Astrocyte (in vitro differentiated cells and primary cell): ENCODE data around the gene TRERF1. TPM values are rescaled to one million over a fixed set of nuclear protein-coding genes. Genes with fewer than 3 reads are reported as not detected.

Experiments
- DNase-seq: peaks from one replicate; pipeline ENCODE4 v3.0.0-alpha.2; 2010; ENCODE audit warnings: low read depth
- FAIRE-seq: peaks from 2 replicates; lab custom pipeline; 2011; peaks lifted over from hg19 to GRCh38; lab: Jason Lieb, UNC
- H2AFZ ChIP-seq: 2 replicates; pipeline ENCODE4 v1.6.0; 2012; ENCODE audit warnings: low read depth, low read length, inconsistent platforms
- H3K27ac ChIP-seq: 2 replicates; pipeline ENCODE4 v1.5.1; 2011; ENCODE audit warnings: low read depth, low read length, inconsistent platforms
- H3K27me3 ChIP-seq: 2 replicates; pipeline ENCODE4 v1.6.0; 2011; ENCODE audit warnings: low read length, inconsistent platforms; ENCODE audit not compliant: insufficient read depth
- H3K36me3 ChIP-seq: 2 replicates; pipeline ENCODE4 v1.5.1; 2011; ENCODE audit warnings: low read length, inconsistent platforms; ENCODE audit not compliant: insufficient read depth
- H3K4me1 ChIP-seq: 2 replicates; pipeline ENCODE4 v1.5.1; 2011; ENCODE audit warnings: low read length, inconsistent platforms; ENCODE audit not compliant: insufficient read depth
- H3K4me2 ChIP-seq: 2 replicates; pipeline ENCODE4 v1.6.0; 2012; ENCODE audit warnings: low read length, inconsistent platforms
- H3K4me3 ChIP-seq: 2 replicates; pipeline ENCODE4 v1.5.1; 2011; ENCODE audit warnings: low read depth, mild to moderate bottlenecking, low read length, inconsistent platforms; ENCODE audit not compliant: insufficient read depth
- H3K79me2 ChIP-seq: 2 replicates; pipeline ENCODE4 v1.6.0; 2012; ENCODE audit warnings: mild to moderate bottlenecking, low read length, inconsistent platforms; ENCODE audit not compliant: insufficient read depth
- H3K9ac ChIP-seq: 2 replicates; pipeline ENCODE4 v1.6.0; 2012; ENCODE audit warnings: mild to moderate bottlenecking, low read length, inconsistent platforms
- H3K9me3 ChIP-seq: 2 replicates; pipeline ENCODE4 v1.5.1; 2012; ENCODE audit warnings: low read depth, mild to moderate bottlenecking, low read length, inconsistent platforms; ENCODE audit not compliant: insufficient read depth
- H4K20me1 ChIP-seq: 2 replicates; pipeline ENCODE4 v1.6.0; 2012; ENCODE audit warnings: low read length, inconsistent platforms; ENCODE audit not compliant: insufficient read depth
- H3K27ac Mint-ChIP-seq: one replicate; pipeline ENCODE4 v1.8.0; 2021; ENCODE audit warnings: mild to moderate bottlenecking, mixed read lengths; ENCODE audit not compliant: unreplicated experiment
- H3K27me3 Mint-ChIP-seq: one replicate; pipeline ENCODE4 v1.8.0; 2021; ENCODE audit warnings: low read depth, mixed read lengths; ENCODE audit not compliant: unreplicated experiment
- H3K36me3 Mint-ChIP-seq: one replicate; pipeline ENCODE4 v1.8.0; 2021; ENCODE audit warnings: low read depth, mixed read lengths; ENCODE audit not compliant: unreplicated experiment
- H3K4me1 Mint-ChIP-seq: one replicate; pipeline ENCODE4 v1.8.0; 2021; ENCODE audit warnings: low read depth, mixed read lengths; ENCODE audit not compliant: unreplicated experiment
- H3K4me3 Mint-ChIP-seq: one replicate; pipeline ENCODE4 v1.8.0; 2021; ENCODE audit warnings: mild to moderate bottlenecking, moderate library complexity, mixed read lengths; ENCODE audit not compliant: unreplicated experiment
- H3K9me3 Mint-ChIP-seq: one replicate; pipeline ENCODE4 v1.8.0; 2021; ENCODE audit warnings: mild to moderate bottlenecking, mixed read lengths; ENCODE audit not compliant: unreplicated experiment
- EZH2 ChIP-seq: IDR thresholded peaks from 2 replicates; pipeline ENCODE4 v1.6.1; 2012; ENCODE audit warnings: mild to moderate bottlenecking, low read length, inconsistent platforms; ENCODE audit not compliant: insufficient read depth
- total RNA-seq: library from RNA; stranded (reverse); gene quantifications from 2 replicates; pipeline ENCODE4 v1.2.1, GENCODE V29; 2021
- TF ChIP-seq, protein P1 (sequence below): IDR thresholded peaks from 2 replicates; pipeline ENCODE4 v1.5.1; 2011; ENCODE audit warnings: low read depth, mild to moderate bottlenecking, inconsistent platforms, low read length, moderate library complexity; ENCODE audit not compliant: insufficient read depth

The TRERF1 gene
- total RNA-seq, 1 donor from 2014 or later = 8.6 TPM

DNA sequence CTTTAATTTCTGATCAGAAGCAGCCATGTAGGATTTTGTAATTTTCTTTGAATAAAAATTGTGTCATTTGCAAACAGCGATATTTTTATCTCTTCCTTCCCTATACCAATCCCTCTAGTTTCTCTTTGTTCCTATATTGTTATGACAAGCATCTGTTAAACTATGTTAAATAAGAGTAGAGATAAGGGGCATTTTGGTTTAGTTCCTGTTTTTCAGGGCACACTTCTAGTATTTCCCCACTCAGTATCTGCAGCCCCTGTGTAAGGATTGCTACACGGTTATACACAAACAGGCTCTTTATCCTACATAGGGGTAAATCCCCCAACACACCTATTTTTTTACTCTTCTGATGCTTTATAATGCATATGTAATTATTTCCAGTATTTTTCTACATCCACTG is 42.1 kb downstream of the TRERF1 start:
- H3K9me3 ChIP-seq = no peaks in the 10 kb centered on the region
- Mint-ChIP-seq H3K36me3 (peaks cover 3% of the 10 kb centered on the region), H3K9me3 (no peaks in the 10 kb centered on the region), H3K4me3 (no peak overlapping the region), H3K27me3 (no peaks in the 10 kb centered on the region), H3K4me1 (peaks cover 24% of the 10 kb centered on the region), H3K27ac (no peak overlapping the region)
- no peak overlapping the region for H3K4me3 ChIP-seq
- TF ChIP-seq, protein P1, sequence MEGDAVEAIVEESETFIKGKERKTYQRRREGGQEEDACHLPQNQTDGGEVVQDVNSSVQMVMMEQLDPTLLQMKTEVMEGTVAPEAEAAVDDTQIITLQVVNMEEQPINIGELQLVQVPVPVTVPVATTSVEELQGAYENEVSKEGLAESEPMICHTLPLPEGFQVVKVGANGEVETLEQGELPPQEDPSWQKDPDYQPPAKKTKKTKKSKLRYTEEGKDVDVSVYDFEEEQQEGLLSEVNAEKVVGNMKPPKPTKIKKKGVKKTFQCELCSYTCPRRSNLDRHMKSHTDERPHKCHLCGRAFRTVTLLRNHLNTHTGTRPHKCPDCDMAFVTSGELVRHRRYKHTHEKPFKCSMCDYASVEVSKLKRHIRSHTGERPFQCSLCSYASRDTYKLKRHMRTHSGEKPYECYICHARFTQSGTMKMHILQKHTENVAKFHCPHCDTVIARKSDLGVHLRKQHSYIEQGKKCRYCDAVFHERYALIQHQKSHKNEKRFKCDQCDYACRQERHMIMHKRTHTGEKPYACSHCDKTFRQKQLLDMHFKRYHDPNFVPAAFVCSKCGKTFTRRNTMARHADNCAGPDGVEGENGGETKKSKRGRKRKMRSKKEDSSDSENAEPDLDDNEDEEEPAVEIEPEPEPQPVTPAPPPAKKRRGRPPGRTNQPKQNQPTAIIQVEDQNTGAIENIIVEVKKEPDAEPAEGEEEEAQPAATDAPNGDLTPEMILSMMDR = no peak
- no peak for TF ChIP-seq EZH2
- no peak for FAIRE-seq
- H4K20me1 ChIP-seq = no peaks in the 10 kb centered on the region
- H2AFZ ChIP-seq = no peak overlapping the region
- H3K9ac ChIP-seq = no peak overlapping the region
- no peaks in the 10 kb centered on the region for H3K36me3 ChIP-seq
- no peak for DNase-seq
- peaks cover 27% of the 10 kb centered on the region for H3K4me1 ChIP-seq
- H3K4me2 ChIP-seq = no peak overlapping the region
- H3K27me3 ChIP-seq = no peaks in the 10 kb centered on the region
- H3K79me2 ChIP-seq = peaks cover 16% of the 10 kb centered on the region
- no peak overlapping the region for H3K27ac ChIP-seq

- Histone ChIP-seq H3K9me3 (no peaks in the 10 kb centered on the region), H4K20me1 (no peaks in the 10 kb centered on the region), H3K4me2 (peak overlapping the region; percentile 83), H3K27ac (peak overlapping the region; percentile 81), H3K36me3 (no peaks in the 10 kb centered on the region), H3K9ac (peak overlapping the region; percentile 69), H3K4me1 (peaks cover 43% of the 10 kb centered on the region), H3K4me3 (peak overlapping the region; percentile 34), H3K79me2 (peaks cover 30% of the 10 kb centered on the region), H2AFZ (peak overlapping the region; percentile 31), H3K27me3 (no peaks in the 10 kb centered on the region)
- DNase-seq (peak; percentile 96), FAIRE-seq (peak; percentile 58)
- Mint-ChIP-seq H3K27me3 (no peaks in the 10 kb centered on the region), H3K36me3 (peaks cover 6% of the 10 kb centered on the region), H3K9me3 (no peaks in the 10 kb centered on the region), H3K27ac (peak overlapping the region; percentile 2), H3K4me1 (peaks cover 42% of the 10 kb centered on the region), H3K4me3 (peak overlapping the region; percentile 11)
- no peak for TF ChIP-seq EZH2
- TF ChIP-seq, protein P1 = no peak
Measured at GRCh38 chr6:42407379-42407778, 44.3 kb downstream of the TRERF1 start.
